Hypothalamus (tissue), 51 donors: Measurements from ENCODE around the gene MMD.

Experiments
- DNase-seq, 51 donors: peaks; one replicate each; lab custom pipeline; 2025; lab: John Stamatoyannopoulos, UW

The MMD gene

DNA sequence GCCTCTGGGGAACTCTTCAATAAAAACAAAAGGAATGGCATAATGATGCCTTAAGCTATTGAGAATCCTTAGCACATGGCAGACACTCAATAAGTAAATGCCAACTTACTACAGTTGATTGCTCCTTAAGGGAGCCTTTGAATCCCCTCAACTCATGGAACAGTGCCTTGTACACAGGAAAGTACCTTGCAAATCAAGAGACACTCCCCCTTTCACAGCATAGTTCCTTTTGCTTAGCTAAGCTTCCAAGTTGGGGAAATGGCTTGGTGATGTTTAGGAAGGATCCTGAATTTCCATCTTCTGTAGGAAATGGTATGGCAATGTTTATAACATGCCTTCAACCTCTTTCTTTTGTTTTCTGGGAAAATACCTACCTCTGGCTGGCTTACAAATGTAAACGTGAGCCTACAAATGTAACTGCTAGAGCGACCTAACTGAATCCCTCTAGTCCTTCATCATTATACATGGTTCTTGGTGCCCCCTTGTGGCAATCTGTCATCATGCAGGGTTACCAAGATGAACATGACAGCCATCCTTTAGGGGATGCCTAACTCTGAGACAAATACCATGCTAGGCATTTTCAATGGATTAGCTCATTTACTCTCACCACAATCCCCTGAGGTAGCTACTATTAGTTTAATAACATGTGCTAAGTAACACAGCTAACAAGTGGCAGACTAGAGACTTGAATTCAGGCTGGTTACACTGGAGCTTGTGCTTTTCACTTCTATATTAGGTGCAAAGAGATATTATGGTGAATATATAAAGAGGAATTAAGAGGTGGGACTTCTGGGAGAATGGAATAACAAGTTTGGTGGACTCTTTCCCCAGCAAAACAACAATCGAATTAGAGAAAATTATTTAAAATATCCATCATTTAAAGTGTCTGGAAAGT lies 65.0 kb downstream of the MMD start:
- peak in 33 of 51 donors; percentile 1 to 74 (median 30) for DNase-seq

DNA sequence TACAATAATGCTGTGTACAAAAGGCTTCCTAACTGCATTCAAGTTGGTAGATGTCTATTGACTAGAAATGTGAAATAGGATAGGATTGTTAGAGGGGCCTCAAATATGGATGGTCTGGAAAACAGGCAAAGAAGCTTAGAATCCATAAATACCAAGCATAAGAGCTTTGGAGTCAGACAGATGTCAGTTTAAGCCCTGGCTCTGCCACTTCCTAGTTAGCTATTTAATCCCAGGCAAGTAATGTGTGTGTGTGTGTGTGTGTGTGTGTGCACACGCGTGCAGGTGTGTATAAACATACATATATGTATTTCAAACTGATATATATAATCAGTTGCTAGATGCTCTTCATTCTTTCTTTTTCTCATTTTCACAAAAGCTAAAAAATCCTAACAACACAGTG lies 66.7 kb downstream of the MMD start:
- DNase-seq: no peak

DNA sequence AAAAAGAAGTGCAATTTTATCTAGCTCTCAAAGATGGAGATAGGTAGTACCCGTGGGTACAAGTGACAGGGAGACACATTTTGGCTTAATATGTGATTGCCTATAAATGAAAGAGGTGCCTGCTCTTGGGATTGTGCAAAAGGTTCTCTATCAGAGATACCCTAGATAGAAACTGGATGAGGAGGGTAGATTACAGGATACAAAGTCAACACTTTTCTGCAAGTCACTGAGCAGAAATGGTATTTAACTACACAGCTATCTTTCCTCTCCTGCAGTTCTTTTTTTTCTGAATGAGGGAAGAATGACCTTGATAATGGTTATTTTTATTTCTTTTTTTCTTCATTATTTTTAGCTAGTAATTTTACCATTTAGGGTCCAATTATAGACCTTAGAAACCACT lies 67.6 kb downstream of the MMD start:
- DNase-seq: no peak

DNA sequence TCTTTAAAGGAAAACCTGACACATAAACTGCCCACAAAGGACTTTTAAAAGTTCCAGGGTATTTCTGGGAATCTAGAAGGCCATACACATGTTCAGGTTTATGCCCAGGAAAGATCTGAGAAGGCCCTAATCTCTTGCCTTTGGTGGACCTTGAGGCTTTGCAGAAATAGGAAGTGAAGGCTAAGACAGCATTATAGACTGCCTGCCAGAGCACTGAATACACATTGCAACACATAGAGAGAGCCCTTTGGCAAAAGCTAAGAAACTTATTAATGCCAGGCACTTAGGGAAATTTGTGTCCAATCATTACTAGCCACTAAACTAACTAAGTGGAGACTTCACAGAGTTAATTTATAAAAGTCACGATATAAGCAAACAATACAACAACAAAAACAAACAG lies 70.4 kb downstream of the MMD start:
- no peak for DNase-seq

DNA sequence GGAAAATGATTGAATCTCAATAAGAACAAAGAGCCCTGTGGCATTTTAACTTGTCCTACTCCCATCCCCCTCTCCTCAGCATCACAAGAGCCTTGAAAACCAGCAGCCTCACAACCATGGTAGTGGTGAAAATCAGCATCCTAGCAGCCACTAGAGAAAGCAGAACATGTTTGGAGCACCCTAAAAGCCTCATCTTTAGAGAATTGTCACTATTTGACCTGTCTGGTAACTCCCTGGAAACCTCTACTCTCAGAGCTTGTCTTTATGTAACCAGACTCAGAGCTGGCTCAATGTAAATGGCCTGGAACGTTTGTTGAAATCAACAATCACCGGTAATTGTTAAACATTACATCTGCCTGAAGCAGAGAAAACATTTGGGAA lies 70.8 kb downstream of the MMD start:
- no peak for DNase-seq

DNA sequence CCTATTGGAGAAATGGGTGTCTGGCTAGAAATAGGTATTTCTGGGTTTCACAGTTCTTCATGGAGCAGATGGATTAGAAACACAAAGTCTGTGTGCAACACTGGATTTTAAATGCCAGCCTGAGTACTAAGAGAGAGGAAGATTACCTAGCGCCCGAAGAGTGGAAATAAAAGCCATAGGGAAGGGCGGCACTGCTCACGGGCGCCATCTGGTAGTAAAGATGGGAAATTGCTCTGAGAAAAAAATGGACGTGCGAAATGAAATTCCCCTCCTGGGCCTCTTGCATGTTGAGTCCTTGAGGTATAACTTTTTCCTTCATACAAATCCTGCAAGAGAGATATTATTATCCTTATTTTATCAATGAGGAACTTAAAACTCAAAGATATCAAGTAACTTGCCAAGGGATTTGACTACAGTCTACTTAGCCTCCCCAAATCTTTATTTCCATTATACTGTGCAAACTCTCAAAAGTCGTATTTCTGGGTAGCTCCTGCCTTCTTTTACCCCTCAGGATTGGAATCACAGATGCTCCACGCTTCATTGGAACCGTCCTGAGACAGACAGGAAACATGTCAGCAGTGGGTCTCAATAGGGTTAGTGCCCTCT lies 72.8 kb downstream of the MMD start:
- DNase-seq: peak in 30 of 51 donors; percentile 1 to 58 (median 12)

DNA sequence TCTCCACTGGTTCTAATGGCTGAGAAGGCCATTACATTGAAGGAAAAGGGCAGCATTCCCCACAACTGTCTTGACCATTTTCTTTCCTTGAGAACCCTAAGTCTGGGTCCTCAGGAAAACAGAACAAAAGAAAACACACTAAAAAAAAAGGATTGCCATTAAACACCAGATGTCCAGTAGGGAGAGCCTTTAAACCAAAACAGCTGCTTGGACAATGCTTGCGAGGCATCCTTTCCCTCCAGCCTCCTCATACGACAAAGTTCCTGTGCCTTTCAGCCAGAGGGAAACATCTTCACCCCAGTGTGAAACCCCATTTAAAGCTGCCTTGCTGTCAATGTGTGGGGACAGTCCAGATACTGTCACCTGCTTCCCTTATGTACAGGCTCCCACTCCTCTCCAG lies 74.3 kb downstream of the MMD start:
- no peak for DNase-seq

DNA sequence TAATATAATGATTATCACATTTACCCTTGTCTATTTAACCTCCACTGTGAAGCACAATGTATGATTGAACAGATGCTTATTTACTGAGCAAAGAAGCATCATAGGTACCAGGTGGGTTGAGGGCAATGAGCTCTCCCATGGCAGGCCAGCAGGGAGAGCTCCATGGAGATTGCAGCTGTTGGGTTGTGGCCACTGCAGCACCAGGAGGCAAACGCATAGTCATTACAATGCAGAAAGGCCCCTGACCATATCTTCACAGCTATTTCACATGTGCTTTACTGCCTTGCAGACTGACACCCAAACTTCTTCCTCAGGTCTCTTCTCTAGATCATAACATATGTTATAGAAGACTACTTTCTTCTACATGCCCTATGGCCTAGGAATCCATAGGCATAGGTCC lies 75.0 kb downstream of the MMD start:
- DNase-seq: no peak

DNA sequence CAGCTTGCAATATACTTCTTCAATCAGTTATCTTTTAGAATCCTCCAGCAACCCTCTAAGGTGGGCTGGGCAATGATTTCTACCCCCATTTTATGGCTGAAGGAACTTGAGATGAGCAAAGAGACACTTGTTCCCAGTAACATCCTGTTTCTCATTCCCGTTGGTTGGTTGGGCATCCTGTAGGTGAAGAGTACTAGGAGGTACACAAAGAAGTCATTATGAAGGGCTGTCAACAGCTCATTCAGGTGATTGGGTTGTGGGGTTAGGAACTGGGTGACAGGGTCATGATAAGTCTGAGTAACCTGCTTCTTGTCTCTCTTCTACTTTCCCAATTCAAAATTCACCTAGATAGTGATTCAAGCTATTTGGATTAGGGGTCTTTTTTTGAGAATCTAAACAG lies 76.5 kb downstream of the MMD start:
- DNase-seq: no peak

DNA sequence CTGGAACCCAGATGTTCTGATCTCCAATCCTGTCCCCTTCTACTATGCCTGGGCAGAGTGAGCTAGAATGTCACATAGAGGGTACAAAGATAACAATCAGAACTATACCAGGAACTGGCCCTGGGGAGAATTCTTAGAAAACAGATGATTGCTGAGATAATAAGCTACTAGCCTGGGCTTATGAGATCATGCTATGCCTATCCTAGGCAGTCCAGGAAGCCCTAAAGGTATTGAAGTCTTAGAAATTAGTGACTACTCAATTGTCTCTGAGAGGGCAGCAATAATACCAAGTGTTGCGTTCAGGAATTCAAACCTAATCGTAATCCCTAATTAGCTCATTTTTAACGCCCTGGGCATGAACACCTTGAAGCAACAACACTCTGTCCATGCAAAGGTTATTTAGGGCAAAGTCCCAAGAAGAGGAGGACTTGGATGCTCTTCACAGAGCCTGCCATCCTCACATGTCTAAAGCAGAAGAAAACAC lies 77.1 kb downstream of the MMD start:
- DNase-seq: no peak

DNA sequence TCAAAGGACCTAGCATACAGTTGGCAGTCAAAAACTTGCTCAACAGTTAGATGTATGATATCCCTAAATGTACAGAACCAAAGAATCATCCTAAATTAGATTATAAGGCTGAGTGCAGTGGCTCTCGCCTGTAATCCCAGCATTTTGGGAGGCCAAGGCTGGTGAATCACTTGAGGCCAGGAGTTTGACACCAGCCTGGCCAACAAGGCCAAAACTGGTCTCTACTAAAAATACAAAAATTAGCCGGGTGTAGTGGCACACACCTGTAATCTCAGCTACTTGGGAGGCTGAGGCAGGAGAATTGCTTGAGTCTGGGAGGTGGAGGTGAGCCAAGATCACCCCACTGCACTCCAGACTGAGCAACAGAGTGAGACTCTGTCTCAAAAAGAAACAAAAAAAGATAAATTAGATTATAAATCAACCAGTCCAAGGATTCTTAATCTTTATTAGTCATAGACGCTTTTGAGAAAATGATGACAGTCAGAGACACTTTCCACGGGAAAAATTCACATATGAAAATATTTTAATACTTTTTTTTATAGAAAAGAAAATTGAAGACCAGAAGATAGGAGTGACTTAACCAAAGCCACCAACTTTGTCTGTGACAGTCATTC lies 77.6 kb downstream of the MMD start:
- DNase-seq: no peak

DNA sequence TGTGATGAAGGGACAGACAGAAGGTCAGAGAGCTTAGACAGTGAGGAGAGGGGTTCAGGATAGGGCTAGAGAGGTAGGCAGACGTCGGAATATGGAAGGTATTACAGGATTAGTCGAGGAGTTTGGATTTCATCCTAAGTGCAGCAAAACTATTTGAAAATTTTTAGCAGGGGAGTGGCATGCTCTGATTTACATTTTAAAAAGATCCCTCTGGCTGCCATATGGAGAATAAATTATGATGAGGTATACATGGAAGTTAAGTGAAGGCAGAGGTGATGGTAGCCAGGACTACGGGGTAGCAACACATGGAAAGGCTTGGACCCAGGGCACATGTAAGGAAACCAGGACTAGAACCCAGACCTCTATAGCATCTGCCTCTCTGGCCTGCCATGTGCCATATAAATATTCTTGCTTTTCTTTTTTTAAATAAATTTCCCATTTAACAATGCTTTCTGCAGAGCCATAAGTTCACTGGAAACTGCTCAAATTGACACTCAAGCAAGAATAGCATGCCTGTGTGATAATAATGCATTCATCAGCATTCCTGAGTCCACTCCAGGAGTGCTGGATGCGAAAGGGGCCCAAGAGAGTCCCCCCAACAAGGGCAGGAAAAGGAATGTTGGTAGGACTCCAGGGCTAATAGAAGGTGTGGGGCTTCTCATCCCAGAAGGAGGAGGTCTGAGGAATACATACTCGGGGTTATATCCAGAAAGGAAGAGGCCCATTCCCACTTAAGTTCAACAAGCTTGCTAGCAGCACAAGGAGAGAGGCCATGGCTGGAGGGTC lies 78.6 kb downstream of the MMD start:
- DNase-seq: no peak
